ENCODE measurements around the gene RANBP3.
"Not testable (repeated sequence)": the region's sequence is repeated elsewhere in the genome, so short reads cannot be mapped to it uniquely, and the experiment has no call there.

The RANBP3 gene

DNA sequence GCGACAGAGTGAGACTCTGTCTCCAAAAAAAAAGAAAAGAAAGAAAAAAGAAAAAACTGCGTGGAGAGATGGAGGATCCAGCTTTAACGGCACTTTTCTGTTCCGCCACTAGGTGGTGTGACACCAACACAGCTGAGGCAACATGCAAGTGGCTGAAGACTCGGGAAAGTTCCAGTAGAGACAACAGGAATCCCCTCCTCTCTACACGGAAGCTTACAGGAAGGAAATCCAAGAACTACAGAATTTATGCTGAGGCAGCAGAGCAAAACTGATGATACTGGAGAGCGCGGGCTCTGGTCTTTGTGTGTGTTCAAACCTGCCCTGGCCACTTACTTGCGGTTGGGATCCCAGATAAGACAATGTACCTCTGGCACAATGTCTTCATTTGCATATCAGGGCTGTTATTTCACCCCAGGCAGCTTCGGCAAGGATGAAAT is 9.9 kb downstream of the RANBP3 start:
- H3K27ac ChIP-seq, result peak overlapping the region; percentile 93
- ChIA-PET CTCF (interaction anchor here (0.5 to 1.8 kb wide), 15 partner anchors 8 to 1649 kb away, joined by 3 to 7 read pairs (median 4); partner anchors contain the start of genes CAPS and RANBP3), POLR2A (ENCODE audit: low non-redundant PET) (no interaction called here)
- peak; percentile 85 for DNase-seq (ENCODE audit: low spot score)
- TF ChIP-seq CTCF (conservative IDR thresholded peaks at IDR 0.05; ENCODE audit: low read depth), result peak; percentile 93

DNA sequence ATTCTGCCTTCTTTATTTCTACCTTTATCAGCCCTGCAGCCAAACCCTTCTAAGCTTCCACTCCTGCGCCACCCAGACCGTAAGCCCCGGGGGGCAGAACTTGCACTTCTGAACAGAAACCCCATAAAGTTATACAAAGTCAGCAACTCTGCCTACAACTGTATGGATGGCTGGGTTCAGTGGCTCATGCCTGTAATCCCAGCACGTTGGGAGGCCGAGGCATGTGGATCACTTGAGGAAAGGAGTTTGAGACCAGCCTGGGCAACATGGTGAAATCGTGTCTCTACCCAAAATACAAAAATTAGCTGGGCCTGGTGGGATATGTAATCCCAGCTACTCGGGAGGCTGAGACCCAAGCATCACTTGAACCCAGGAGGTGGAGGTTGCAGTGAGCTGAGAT is 10.4 kb downstream of the RANBP3 start:
- DNase-seq (ENCODE audit: low spot score), result no peak
- CTCF ChIA-PET, result interaction anchor here (0.5 to 1.8 kb wide), 11 partner anchors 8 to 1556 kb away, joined by 3 to 5 read pairs (median 4); partner anchors contain the start of gene CAPS
- POLR2A ChIA-PET (ENCODE audit: low non-redundant PET), result no interaction called here
- no peak for TF ChIP-seq CTCF (conservative IDR thresholded peaks at IDR 0.05; ENCODE audit: low read depth)
- H3K27ac ChIP-seq, result peak overlapping the region; percentile 93

GRCh38 chr19:5966941-5967340 is 11.0 kb downstream of the RANBP3 start:
- POLR2A ChIA-PET (ENCODE audit: low non-redundant PET), result no interaction called here
- no peak for TF ChIP-seq CTCF (conservative IDR thresholded peaks at IDR 0.05; ENCODE audit: low read depth)

GRCh38 chr19:5966215-5966614 is 11.7 kb downstream of the RANBP3 start:
- CTCF ChIA-PET, result interaction anchor here (0.5 kb wide), 1 partner anchor 97 kb away, joined by 3 read pairs; no protein-coding TSS in a partner anchor
- TF ChIP-seq CTCF (conservative IDR thresholded peaks at IDR 0.05; ENCODE audit: low read depth), result no peak
- POLR2A ChIA-PET (ENCODE audit: low non-redundant PET), result no interaction called here
- no peak overlapping the region for H3K27ac ChIP-seq
- no peak for DNase-seq (ENCODE audit: low spot score)

More at GRCh38 chr19:5966941-5967340, 11.0 kb downstream of the RANBP3 start:
- no peak overlapping the region for H3K27ac ChIP-seq
- no peak for DNase-seq (ENCODE audit: low spot score)
- CTCF ChIA-PET, result interaction anchor here (1.8 kb wide), 1 partner anchor 60 kb away, joined by 5 read pairs; no protein-coding TSS in a partner anchor

- no peak for TF ChIP-seq CTCF (conservative IDR thresholded peaks at IDR 0.05; ENCODE audit: low read depth)
- POLR2A ChIA-PET (ENCODE audit: low non-redundant PET), result interaction anchor here (0.6 kb wide), 1 partner anchor 22 kb away, joined by 3 read pairs; no protein-coding TSS in a partner anchor
- no peak overlapping the region for H3K27ac ChIP-seq
- CTCF ChIA-PET, result no interaction called here
- no peak for DNase-seq (ENCODE audit: low spot score)
Observed at GRCh38 chr19:5964816-5965565, 12.9 kb downstream of the RANBP3 start.

GRCh38 chr19:5963855-5964254 is 14.1 kb downstream of the RANBP3 start:
- POLR2A ChIA-PET (ENCODE audit: low non-redundant PET), result no interaction called here
- no peak for DNase-seq (ENCODE audit: low spot score)
- TF ChIP-seq CTCF (conservative IDR thresholded peaks at IDR 0.05; ENCODE audit: low read depth), result no peak
- CTCF ChIA-PET, result no interaction called here
- peak overlapping the region; percentile 19; the same call in 1 of the 2 replicates for H3K27ac ChIP-seq

DNA sequence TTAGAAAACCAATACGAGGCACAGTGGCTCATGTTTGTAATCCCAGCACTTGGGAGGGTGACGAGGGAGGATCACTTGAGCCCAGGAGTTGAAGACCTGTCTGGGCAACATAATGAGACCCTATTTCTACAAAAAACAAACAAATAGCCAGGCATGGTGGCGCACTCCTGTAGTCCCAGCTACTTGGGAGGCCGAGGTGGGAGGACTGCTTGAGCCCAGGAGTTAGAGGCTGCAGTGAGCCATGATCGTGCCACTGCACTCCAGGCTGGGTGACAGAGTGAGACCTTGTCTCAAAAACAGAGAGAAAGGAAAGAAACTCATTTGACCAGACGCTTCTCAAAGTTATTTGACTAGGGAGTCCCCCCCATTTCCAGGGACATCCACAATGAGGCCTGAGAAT is 14.7 kb downstream of the RANBP3 start:
- CTCF ChIA-PET; POLR2A ChIA-PET (ENCODE audit: low non-redundant PET); DNase-seq (ENCODE audit: low spot score): not testable (repeated sequence)
- peak overlapping the region; percentile 19; the same call in 1 of the 2 replicates for H3K27ac ChIP-seq
